GM23338 (cell line): ENCODE measurements around the gene MAST4. TPM values are rescaled to one million over a fixed set of nuclear protein-coding genes. Genes with fewer than 3 reads are reported as not detected.

ENCODE experiments used
- CREB1 ChIP-seq: fragments of 250-450 bp; sonication (Bioruptor Pico); IDR thresholded peaks from 2 replicates; pipeline ENCODE4 v1.5.0; 2020; ENCODE audit warnings: low read depth, mild to moderate bottlenecking, moderate library complexity
- CTCF ChIP-seq, 2 experiments: fragments of 200-600 bp in 1 of 2; sonication (generic) in 1 of 2; conservative IDR thresholded peaks; 2 replicates each; pipeline versions ENCODE4 v1.5.1 to v1.6.1; 2016 to 2017; ENCODE audit warnings: antibody characterized with exemption in 2 of 2, low read depth in 2 of 2, mild to moderate bottlenecking in 2 of 2, moderate library complexity in 1 of 2
- JUNB ChIP-seq: IDR thresholded peaks from one replicate; pipeline ENCODE4 v1.6.1; 2016; ENCODE audit warnings: antibody characterized with exemption; ENCODE audit not compliant: unreplicated experiment
- POLR2AphosphoS5 ChIP-seq: IDR thresholded peaks from 2 replicates; pipeline ENCODE4 v1.6.1; 2016; ENCODE audit warnings: antibody characterized with exemption, low read depth
- REST ChIP-seq: IDR thresholded peaks from one replicate; pipeline ENCODE4 v1.6.1; 2018; ENCODE audit warnings: antibody characterized with exemption; ENCODE audit not compliant: unreplicated experiment
- STAT1 ChIP-seq: IDR thresholded peaks from one replicate; pipeline ENCODE4 v1.6.1; 2016; ENCODE audit warnings: antibody characterized with exemption; ENCODE audit not compliant: unreplicated experiment
- ZNF114 ChIP-seq: fragments of 250-450 bp; sonication (Bioruptor Pico); IDR thresholded peaks from 2 replicates; pipeline ENCODE4 v1.5.0; 2020; ENCODE audit warnings: mild to moderate bottlenecking, moderate library complexity
- ZNF331 ChIP-seq: fragments of 250-450 bp; sonication (Bioruptor Pico); IDR thresholded peaks from 2 replicates; pipeline ENCODE4 v1.5.0; 2020; ENCODE audit warnings: low read depth, mild to moderate bottlenecking, moderate library complexity
- ZNF462 ChIP-seq: fragments of 250-450 bp; sonication (Bioruptor Pico); IDR thresholded peaks from 2 replicates; pipeline ENCODE4 v1.5.0; 2020; ENCODE audit warnings: mild to moderate bottlenecking, moderate library complexity
- polyA plus RNA-seq: library from polyadenylated mRNA; unstranded; fragments of >200 nt; fragmentation: Nextera tagmentation; extraction: Ambion mirVana; gene quantifications from 2 replicates; pipeline ENCODE4 v1.2.1, GENCODE V29; 2016
- total RNA-seq: library from RNA; depleted of rRNA; stranded (reverse); fragments of >200 nt; shearing (Covaris generic); gene quantifications from 2 replicates; pipeline ENCODE4 v1.2.3, GENCODE V29; 2014

The MAST4 gene
- total and polyA plus RNA-seq, 2 experiments from 2014 or later, result 3.6 to 8.5 TPM

GRCh38 chr5:67031057-67031443 is 434.9 kb downstream of the MAST4 start (continued):
- TF ChIP-seq ZNF462 (CRISPR knock-in tag) (no peak), REST (no peak), CTCF (conservative IDR thresholded peaks at IDR 0.05; ENCODE audit: low read depth in 2 of 2) (no peak), ZNF331 (CRISPR knock-in tag) (no peak), JUNB (no peak), CREB1 (CRISPR knock-in tag) (no peak), POLR2AphosphoS5 (no peak), STAT1 (no peak), ZNF114 (CRISPR knock-in tag) (no peak)
